K562 (cell line): Measurements from ENCODE around the gene AFDN. TPM values are rescaled to one million over a fixed set of nuclear protein-coding genes. Genes with fewer than 3 reads are reported as not detected.

Source experiments
- ATAC-seq: fragments of 200-7000 bp; cut with Tn5 transposase; 3 replicates; pipeline ENCODE4 v1.9.1; 2020; ENCODE audit warnings: moderate library complexity
- BruUV-seq: library from RNA; stranded (reverse); fragments of 400-500 nt; replicated peaks from 2 replicates; lab custom pipeline; 2021; lab: Mats Ljungman, UMichigan
- CTCF ChIA-PET: fragments of 300-600 bp; formaldehyde crosslinking; extraction: SDS; loops from one replicate; lab custom pipeline; 2021; ENCODE audit warnings: low intra/inter-chr PET ratio; lab: Yijun Ruan, JAX
- POLR2A ChIA-PET: fragments of 300-600, 350-650 bp; sonication (Branson Sonifier 250); formaldehyde crosslinking; extraction: SDS; loops from one replicate; lab custom pipeline; 2021; ENCODE audit warnings: antibody characterized with exemption, inconsistent platforms; lab: Yijun Ruan, JAX
- DNase-seq, 4 experiments: peaks; one replicate each; pipeline versions ENCODE4 v3.0.0 to v3.0.0-alpha.2; 2011 to 2018; ENCODE audit warnings: low spot score in 3 of 4, mixed read lengths in 3 of 4; ENCODE audit errors: extremely low read depth in 1 of 4
- FAIRE-seq: peaks from 2 replicates; lab custom pipeline; 2011; peaks lifted over from hg19 to GRCh38; lab: Jason Lieb, UNC
- H2AFZ ChIP-seq: 2 replicates; pipeline ENCODE4 v1.6.0; 2011; ENCODE audit warnings: low read depth, low read length, control low read depth, inconsistent platforms
- H3K27ac ChIP-seq: fragments of 200-600 bp; 3 replicates; pipeline ENCODE4 v1.8.0; 2011; ENCODE audit warnings: low read depth, mild to moderate bottlenecking, control low read depth, inconsistent platforms, low read length, moderate library complexity, mixed read lengths; ENCODE audit errors: extremely low read depth
- H3K27me3 ChIP-seq, 2 experiments: fragments of 300-600 bp in 1 of 2; 2 replicates in 1 of 2; 3 replicates in 1 of 2; pipeline versions ENCODE4 v1.6.0 to v1.8.0; 2011; ENCODE audit warnings: inconsistent platforms in 2 of 2, low read length in 2 of 2, mild to moderate bottlenecking in 1 of 2, mixed read lengths in 1 of 2, moderate library complexity in 1 of 2; ENCODE audit not compliant: control insufficient read depth in 2 of 2, insufficient read depth in 2 of 2
- H3K36me3 ChIP-seq: fragments of 300-600 bp; 3 replicates; pipeline ENCODE4 v1.8.0; 2011; ENCODE audit warnings: mild to moderate bottlenecking, low read length, inconsistent platforms; ENCODE audit not compliant: control insufficient read depth, insufficient read depth
- H3K4me1 ChIP-seq, 2 experiments: fragments of 200-600 bp in 1 of 2; replicated peaks in 1 of 2; 2 replicates in 1 of 2; 3 replicates in 1 of 2; pipeline versions ENCODE4 v1.5.1 to v1.8.0; 2011; ENCODE audit warnings: inconsistent platforms in 2 of 2, low read length in 2 of 2, mild to moderate bottlenecking in 1 of 2, mixed read lengths in 1 of 2, moderate library complexity in 1 of 2; ENCODE audit not compliant: control insufficient read depth in 2 of 2, insufficient read depth in 2 of 2
- H3K4me2 ChIP-seq: 2 replicates; pipeline ENCODE4 v1.6.1; 2011; ENCODE audit warnings: low read length, control low read depth, inconsistent platforms, mixed read lengths; ENCODE audit not compliant: insufficient read depth
- H3K4me3 ChIP-seq: fragments of 200-600 bp; sonication (generic), shearing (Covaris generic); 2 replicates; pipeline ENCODE4 v1.5.1; 2016; ENCODE audit warnings: control low read depth, inconsistent platforms
- H3K79me2 ChIP-seq: fragments of 200-600 bp; 3 replicates; pipeline ENCODE4 v1.8.0; 2011; ENCODE audit warnings: low read length, inconsistent platforms; ENCODE audit not compliant: control insufficient read depth, insufficient read depth
- H3K9ac ChIP-seq, 2 experiments: 2 replicates each; pipeline versions ENCODE4 v1.6.0 to v1.6.1; 2011; ENCODE audit warnings: low read depth in 2 of 2, low read length in 2 of 2, control low read depth in 1 of 2, inconsistent platforms in 1 of 2, mild to moderate bottlenecking in 1 of 2, mixed read lengths in 1 of 2; ENCODE audit not compliant: insufficient read depth in 1 of 2
- H3K9me1 ChIP-seq: one replicate; pipeline ENCODE4 v1.6.0; 2011; ENCODE audit warnings: inconsistent platforms, mild to moderate bottlenecking, low read length, moderate library complexity; ENCODE audit not compliant: control insufficient read depth, insufficient read depth
- H3K9me3 ChIP-seq: replicated peaks from 2 replicates; pipeline ENCODE4 v1.5.1; 2011; ENCODE audit warnings: low read depth, low read length, inconsistent platforms; ENCODE audit not compliant: control insufficient read depth, insufficient read depth
- H4K20me1 ChIP-seq: replicated peaks from 2 replicates; pipeline ENCODE4 v1.6.1; 2011; ENCODE audit warnings: low read length, inconsistent platforms, mixed read lengths; ENCODE audit not compliant: control insufficient read depth, insufficient read depth
- CBX2 ChIP-seq: fragments of 200-600 bp; sonication (generic); IDR thresholded peaks from one replicate; pipeline ENCODE4 v1.6.1; 2012; ENCODE audit warnings: mild to moderate bottlenecking, low read length, inconsistent platforms; ENCODE audit not compliant: insufficient read depth, poor library complexity, severe bottlenecking
- EHMT2 ChIP-seq: fragments of 450-650 bp; IDR thresholded peaks from 2 replicates; pipeline ENCODE4 v1.6.1; 2018; ENCODE audit warnings: antibody characterized with exemption
- GATAD2A ChIP-seq: fragments of 450-650 bp; IDR thresholded peaks from 2 replicates; pipeline ENCODE4 v1.6.1; 2017
- HMG20A ChIP-seq: fragments of 450-650 bp; formaldehyde crosslinking; conservative IDR thresholded peaks from 2 replicates; pipeline ENCODE4 v1.4.0; 2020; ENCODE audit warnings: mild to moderate bottlenecking, mixed read lengths
- PHF20 ChIP-seq: fragments of 450-650 bp; IDR thresholded peaks from 2 replicates; pipeline ENCODE4 v1.6.1; 2018; ENCODE audit not compliant: partially characterized antibody
- RAD21 ChIP-seq, 2 experiments: fragments of 250-450 bp in 1 of 2; fragments of 450-650 bp in 1 of 2; sonication (Bioruptor Pico) in 1 of 2; formaldehyde crosslinking in 1 of 2; IDR thresholded peaks in 1 of 2; conservative IDR thresholded peaks in 1 of 2; 2 replicates each; pipeline versions ENCODE4 v1.4.0 to v1.8.0; 2020 to 2022; ENCODE audit warnings: mild to moderate bottlenecking in 2 of 2, moderate library complexity in 1 of 2
- SIN3A ChIP-seq, 2 experiments: fragments of 150-350 bp in 1 of 2; IDR thresholded peaks; 2 replicates each; pipeline ENCODE4 v1.6.1; 2011 to 2016; ENCODE audit warnings: borderline replicate concordance in 2 of 2, low read depth in 2 of 2, low read length in 2 of 2, mild to moderate bottlenecking in 2 of 2, moderate library complexity in 2 of 2; ENCODE audit not compliant: control insufficient read depth in 1 of 2
- SMARCA4 ChIP-seq: fragments of 450-650 bp; IDR thresholded peaks from 2 replicates; pipeline ENCODE4 v1.6.1; 2016
- SMC3 ChIP-seq: conservative IDR thresholded peaks from 2 replicates; pipeline ENCODE4 v1.6.1; 2011; ENCODE audit warnings: low read depth, low read length, improper control_type of control experiment; ENCODE audit not compliant: insufficient read depth
- TCF15 ChIP-seq: fragments of 250-450 bp; sonication (Bioruptor Pico); IDR thresholded peaks from 2 replicates; pipeline ENCODE4 v1.8.0; 2022; ENCODE audit warnings: moderate library complexity, mild to moderate bottlenecking, inconsistent platforms
- XRCC5 ChIP-seq: fragments of 200-400 bp; formaldehyde crosslinking; IDR thresholded peaks from 2 replicates; pipeline ENCODE4 v1.6.1; 2017; ENCODE audit warnings: low read depth, mild to moderate bottlenecking, low read length
- ZNF23 ChIP-seq: fragments of 250-450 bp; sonication (Bioruptor Pico); IDR thresholded peaks from 2 replicates; pipeline ENCODE4 v1.4.0; 2020; ENCODE audit warnings: mild to moderate bottlenecking
- ZNF79 ChIP-seq: fragments of 250-450 bp; sonication (Bioruptor Pico); IDR thresholded peaks from 2 replicates; pipeline ENCODE4 v1.4.0; 2020; ENCODE audit warnings: low read depth, mild to moderate bottlenecking, moderate library complexity
- WGBS: fragments of 100-300 bp; shearing (Covaris generic); methylation state at CpG from one replicate; pipeline ENCODE4 v1.1.6; 2016; ENCODE audit warnings: low coverage, mixed read lengths; ENCODE audit not compliant: insufficient coverage; ENCODE audit errors: missing lambda C conversion rate; 5-methylcytosine and 5-hydroxymethylcytosine counted together
- in situ Hi-C: fragments of 300-500 bp; cut with MboI; formaldehyde crosslinking; loops from 4 replicates; pipeline ENCODE4 v1.15.0; 2018; ENCODE audit warnings: inconsistent platforms, mixed read lengths
- intact Hi-C: fragments of 100-400 bp; cut with micrococcal nuclease; formaldehyde crosslinking; loops from 2 replicates; pipeline ENCODE4 v1.14.2; 2022
- polyA plus RNA-seq, 8 experiments: library from polyadenylated mRNA; depleted of rRNA in 4 of 8; stranded (reverse) in 5 of 8; unstranded in 3 of 8; fragments of >200 nt; fragmentation: Nextera tagmentation in 2 of 8; fragmentation: Illumina TruSeq in 1 of 8; extraction: Ambion mirVana in 2 of 8; extraction: Trizol in 1 of 8; gene quantifications; 2 replicates each; pipeline versions ENCODE4 v1.2.1 to v1.2.3, GENCODE V29; 2011 to 2014; ENCODE audit warnings: inconsistent platforms in 1 of 8, missing spikeins in 1 of 8
- total RNA-seq, 7 experiments: library from RNA; depleted of rRNA in 6 of 7; stranded (reverse); fragments of >200 nt in 6 of 7; fragmentation: Illumina TruSeq in 2 of 7; extraction: Trizol in 2 of 7; gene quantifications; 2 replicates each; pipeline versions ENCODE4 v1.2.1 to v1.2.3, GENCODE V29; 2011 to 2021; ENCODE audit warnings: low replicate concordance in 1 of 7
- TF ChIP-seq, protein P1 (sequence below), 3 experiments: IDR thresholded peaks in 2 of 3; conservative IDR thresholded peaks in 1 of 3; 2 replicates each; pipeline ENCODE4 v1.5.1; 2011 to 2012; ENCODE audit warnings: low read length in 3 of 3, mild to moderate bottlenecking in 3 of 3, control low read depth in 2 of 3, improper control_type of control experiment in 1 of 3, inconsistent platforms in 1 of 3, low read depth in 1 of 3, mixed read lengths in 1 of 3, moderate library complexity in 1 of 3; ENCODE audit not compliant: insufficient read depth in 2 of 3
- TF ChIP-seq, protein P2 (sequence below): IDR thresholded peaks from 2 replicates; pipeline ENCODE4 v1.6.1; 2011; ENCODE audit warnings: borderline replicate concordance, low read depth, mild to moderate bottlenecking, moderate library complexity, low read length; ENCODE audit not compliant: insufficient read depth, poor library complexity, severe bottlenecking

Gene AFDN
- total and polyA plus RNA-seq, 9 of the 15 experiments (the other 6 are each of a cell fraction or from before 2014, with no cell fraction given), result 7.2 to 129 (median 105) TPM

- ChIA-PET POLR2A (no interaction called here), CTCF (no interaction called here)
- H3K9ac ChIP-seq, result no peak overlapping the region
- no peaks in the 10 kb centered on the region for H3K9me3 ChIP-seq
- 63% methylated on average over 6 of the region's 6 CpGs for WGBS
- ATAC-seq (peak; percentile 88), DNase-seq (peak; percentile 52 to 68 (median 64)), FAIRE-seq (peak; percentile 72)
- H3K9me1 ChIP-seq, result peaks cover 3% of the 10 kb centered on the region
- H3K4me1 ChIP-seq, result peaks cover 0 to 3% of the 10 kb centered on the region in 2 experiments; a peak in 1 of 5 replicates
- no peak overlapping the region for H2AFZ ChIP-seq
- intact Hi-C loops (no loop called here), in situ Hi-C loops (no loop called here)
- BruUV-seq, result no TSS peak
- H3K27me3 ChIP-seq, result no peaks in the 10 kb centered on the region; a peak in 1 of 5 replicates
- no peaks in the 10 kb centered on the region; the same call in 1 of the 2 replicates for H4K20me1 ChIP-seq
- no peak overlapping the region for H3K27ac ChIP-seq
- H3K4me2 ChIP-seq, result no peak overlapping the region
- H3K4me3 ChIP-seq, result no peak overlapping the region
- no peaks in the 10 kb centered on the region for H3K79me2 ChIP-seq
- H3K36me3 ChIP-seq, result peaks cover 73% of the 10 kb centered on the region
- no peak for TF ChIP-seq ZNF79 (CRISPR knock-in tag)
- TF ChIP-seq, protein P1, sequence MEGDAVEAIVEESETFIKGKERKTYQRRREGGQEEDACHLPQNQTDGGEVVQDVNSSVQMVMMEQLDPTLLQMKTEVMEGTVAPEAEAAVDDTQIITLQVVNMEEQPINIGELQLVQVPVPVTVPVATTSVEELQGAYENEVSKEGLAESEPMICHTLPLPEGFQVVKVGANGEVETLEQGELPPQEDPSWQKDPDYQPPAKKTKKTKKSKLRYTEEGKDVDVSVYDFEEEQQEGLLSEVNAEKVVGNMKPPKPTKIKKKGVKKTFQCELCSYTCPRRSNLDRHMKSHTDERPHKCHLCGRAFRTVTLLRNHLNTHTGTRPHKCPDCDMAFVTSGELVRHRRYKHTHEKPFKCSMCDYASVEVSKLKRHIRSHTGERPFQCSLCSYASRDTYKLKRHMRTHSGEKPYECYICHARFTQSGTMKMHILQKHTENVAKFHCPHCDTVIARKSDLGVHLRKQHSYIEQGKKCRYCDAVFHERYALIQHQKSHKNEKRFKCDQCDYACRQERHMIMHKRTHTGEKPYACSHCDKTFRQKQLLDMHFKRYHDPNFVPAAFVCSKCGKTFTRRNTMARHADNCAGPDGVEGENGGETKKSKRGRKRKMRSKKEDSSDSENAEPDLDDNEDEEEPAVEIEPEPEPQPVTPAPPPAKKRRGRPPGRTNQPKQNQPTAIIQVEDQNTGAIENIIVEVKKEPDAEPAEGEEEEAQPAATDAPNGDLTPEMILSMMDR (IDR thresholded peaks at IDR 0.05 in 2 of 3, conservative IDR thresholded peaks at IDR 0.05 in 1 of 3; ENCODE audit: insufficient read depth in 2 of 3, low read depth in 1 of 3, low read length in 3 of 3), result peak; percentile 65 to 74 (median 69)
- no peak for TF ChIP-seq EHMT2
- TF ChIP-seq SMC3, result 0 out of 2 replicates have a peak, but pooled peaks have one; percentile 30
- no peak for TF ChIP-seq CBX2
- TF ChIP-seq HMG20A, result no peak
- TF ChIP-seq ZNF23, result no peak
- no peak for TF ChIP-seq PHF20
- TF ChIP-seq RAD21 (CRISPR knock-in tag; conservative IDR thresholded peaks at IDR 0.05 in 1 of 2, IDR thresholded peaks at IDR 0.05 in 1 of 2), result peak in 1 of 2 experiments; percentile 51; a peak in 2 of 4 replicates
- TF ChIP-seq, protein P2, sequence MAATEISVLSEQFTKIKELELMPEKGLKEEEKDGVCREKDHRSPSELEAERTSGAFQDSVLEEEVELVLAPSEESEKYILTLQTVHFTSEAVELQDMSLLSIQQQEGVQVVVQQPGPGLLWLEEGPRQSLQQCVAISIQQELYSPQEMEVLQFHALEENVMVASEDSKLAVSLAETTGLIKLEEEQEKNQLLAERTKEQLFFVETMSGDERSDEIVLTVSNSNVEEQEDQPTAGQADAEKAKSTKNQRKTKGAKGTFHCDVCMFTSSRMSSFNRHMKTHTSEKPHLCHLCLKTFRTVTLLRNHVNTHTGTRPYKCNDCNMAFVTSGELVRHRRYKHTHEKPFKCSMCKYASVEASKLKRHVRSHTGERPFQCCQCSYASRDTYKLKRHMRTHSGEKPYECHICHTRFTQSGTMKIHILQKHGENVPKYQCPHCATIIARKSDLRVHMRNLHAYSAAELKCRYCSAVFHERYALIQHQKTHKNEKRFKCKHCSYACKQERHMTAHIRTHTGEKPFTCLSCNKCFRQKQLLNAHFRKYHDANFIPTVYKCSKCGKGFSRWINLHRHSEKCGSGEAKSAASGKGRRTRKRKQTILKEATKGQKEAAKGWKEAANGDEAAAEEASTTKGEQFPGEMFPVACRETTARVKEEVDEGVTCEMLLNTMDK, result peak; percentile 75
- no peak for TF ChIP-seq XRCC5
- TF ChIP-seq SIN3A (IDR thresholded peaks at IDR 0.05; ENCODE audit: borderline replicate concordance in 2 of 2, control insufficient read depth in 1 of 2, low read depth in 2 of 2, low read length in 2 of 2), result no peak
- TF ChIP-seq GATAD2A, result no peak
- TF ChIP-seq TCF15 (CRISPR knock-in tag), result no peak
- TF ChIP-seq SMARCA4, result no peak
These were observed 141.4 kb downstream of the AFDN start for GRCh38 chr6:167968091-167968490.
